Esophagus squamous epithelium (tissue), 5 donors: Measurements from ENCODE around the gene CLIC4. TPM values are rescaled to one million over a fixed set of nuclear protein-coding genes. Genes with fewer than 3 reads are reported as not detected.
A peak's percentile ranks its signal among the peaks of the same experiment; 100 is the strongest.

Experiments
- DNase-seq: peaks from one replicate; lab custom pipeline; 2025; lab: John Stamatoyannopoulos, UW
- H3K27ac ChIP-seq, 4 donors: fragments of 200-600 bp; sonication (generic); one replicate each; pipeline ENCODE4 v1.5.1; 2016 to 2019; ENCODE audit warnings: mild to moderate bottlenecking in 1 of 4
- H3K27me3 ChIP-seq, 4 donors: fragments of 200-600 bp; sonication (generic); 1 replicate in 3 of 4; 2 replicates in 1 of 4; pipeline versions ENCODE4 v1.5.1 to v1.6.0; 2017 to 2021; ENCODE audit warnings: antibody characterized with exemption in 1 of 4
- H3K36me3 ChIP-seq, 3 donors: fragments of 200-600 bp; sonication (generic); one replicate each; pipeline ENCODE4 v1.5.1; 2016 to 2019
- H3K4me1 ChIP-seq, 3 donors: fragments of 200-600 bp; sonication (generic); one replicate each; pipeline ENCODE4 v1.5.1; 2017 to 2019
- H3K4me3 ChIP-seq, 4 donors: fragments of 200-600 bp; sonication (generic); 1 replicate in 3 of 4; 2 replicates in 1 of 4; pipeline ENCODE4 v1.5.1; 2016 to 2019; ENCODE audit warnings: mild to moderate bottlenecking in 2 of 4, moderate library complexity in 1 of 4
- H3K9me3 ChIP-seq, 3 donors: fragments of 200-600 bp; sonication (generic); one replicate each; pipeline ENCODE4 v1.5.1; 2016 to 2019
- POLR2A ChIP-seq, 4 donors: fragments of 450-650 bp; IDR thresholded peaks; one replicate each; pipeline ENCODE4 v1.6.1; 2017; ENCODE audit warnings: antibody characterized with exemption in 4 of 4, mild to moderate bottlenecking in 4 of 4, moderate library complexity in 3 of 4
- WGBS, 2 donors: methylation state at CpG; one replicate each; pipeline ENCODE4 v1.1.5; 2018; 5-methylcytosine and 5-hydroxymethylcytosine counted together
- intact Hi-C: fragments of 100-400 bp; cut with DNase I; formaldehyde crosslinking; loops from one replicate; pipeline ENCODE4 v1.15.0; 2022
- total RNA-seq, 4 donors: library from RNA; depleted of rRNA; stranded (reverse); fragments of >200 nt; gene quantifications; one replicate each; pipeline ENCODE4 v1.1.0, GENCODE V29; 2016
- TF ChIP-seq, protein P1 (sequence below), 6 experiments: fragments of 450-650 bp in 4 of 6; fragments of 200-600 bp in 2 of 6; sonication (generic) in 2 of 6; IDR thresholded peaks; one replicate each; pipeline ENCODE4 v1.5.1; 2016 to 2019; ENCODE audit warnings: antibody characterized with exemption in 6 of 6, mild to moderate bottlenecking in 4 of 6, moderate library complexity in 4 of 6
- donor health status: DM: yes; HTN: yes; CAD: no.

Gene CLIC4
- total RNA-seq, 4 donors from 2014 or later: 22.3 to 204 (median 69.0) TPM

DNA sequence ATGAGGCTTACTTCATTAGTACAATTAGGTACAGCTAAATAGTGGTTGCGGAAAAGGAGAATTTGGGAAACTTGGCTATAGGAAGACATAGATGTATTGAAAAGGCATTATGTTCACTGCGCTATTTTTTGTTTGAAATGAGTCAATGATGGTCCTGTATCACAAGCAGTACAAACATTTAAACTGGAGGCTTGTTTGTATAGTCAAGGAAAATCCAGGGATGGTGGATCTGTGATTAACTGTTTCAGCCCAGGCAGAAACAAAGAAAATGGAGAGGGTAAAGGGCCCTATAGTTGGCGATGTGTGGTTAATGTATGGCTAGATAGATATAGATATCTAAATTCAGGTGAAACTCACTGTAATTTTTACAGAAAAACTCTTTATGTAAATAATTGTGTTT is 79.9 kb downstream of the CLIC4 start:
- intact Hi-C loops: loop anchor here (5.0 kb wide), 1 partner anchor 133 kb away; no protein-coding TSS in a partner anchor
- 97 to 98% methylated on average over 3 of the region's 3 CpGs for WGBS, 2 donors

DNA sequence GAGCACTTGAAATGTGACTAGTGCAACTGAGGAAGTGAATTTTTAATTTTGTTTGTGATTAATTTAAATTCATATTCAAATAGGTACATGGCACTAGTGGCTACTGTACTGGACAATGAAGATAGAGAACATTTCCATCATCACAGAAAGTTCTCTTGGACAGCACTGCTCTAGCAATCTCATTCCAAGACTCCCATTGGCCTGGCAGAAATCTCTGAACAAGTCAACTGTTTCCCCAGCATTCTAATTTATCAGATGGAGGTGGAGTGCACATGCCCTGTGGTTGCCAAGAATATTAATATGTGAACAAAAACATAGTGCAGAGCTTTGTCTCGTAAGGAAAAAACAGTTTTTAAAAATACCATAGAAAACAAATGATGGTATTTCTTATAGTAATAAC is 81.3 kb downstream of the CLIC4 start:
- H3K36me3 ChIP-seq: no peaks in the 10 kb centered on the region
- peaks cover 0 to 68% (median 22%) of the 10 kb centered on the region in 3 donors for H3K4me1 ChIP-seq
- 54 to 67% methylated on average over 1 of the region's 1 CpG for WGBS, 2 donors
- no peak for DNase-seq
- no peak overlapping the region for H3K27ac ChIP-seq
- H3K9me3 ChIP-seq: no peaks in the 10 kb centered on the region
- H3K4me3 ChIP-seq: no peak overlapping the region
- TF ChIP-seq, protein P1, sequence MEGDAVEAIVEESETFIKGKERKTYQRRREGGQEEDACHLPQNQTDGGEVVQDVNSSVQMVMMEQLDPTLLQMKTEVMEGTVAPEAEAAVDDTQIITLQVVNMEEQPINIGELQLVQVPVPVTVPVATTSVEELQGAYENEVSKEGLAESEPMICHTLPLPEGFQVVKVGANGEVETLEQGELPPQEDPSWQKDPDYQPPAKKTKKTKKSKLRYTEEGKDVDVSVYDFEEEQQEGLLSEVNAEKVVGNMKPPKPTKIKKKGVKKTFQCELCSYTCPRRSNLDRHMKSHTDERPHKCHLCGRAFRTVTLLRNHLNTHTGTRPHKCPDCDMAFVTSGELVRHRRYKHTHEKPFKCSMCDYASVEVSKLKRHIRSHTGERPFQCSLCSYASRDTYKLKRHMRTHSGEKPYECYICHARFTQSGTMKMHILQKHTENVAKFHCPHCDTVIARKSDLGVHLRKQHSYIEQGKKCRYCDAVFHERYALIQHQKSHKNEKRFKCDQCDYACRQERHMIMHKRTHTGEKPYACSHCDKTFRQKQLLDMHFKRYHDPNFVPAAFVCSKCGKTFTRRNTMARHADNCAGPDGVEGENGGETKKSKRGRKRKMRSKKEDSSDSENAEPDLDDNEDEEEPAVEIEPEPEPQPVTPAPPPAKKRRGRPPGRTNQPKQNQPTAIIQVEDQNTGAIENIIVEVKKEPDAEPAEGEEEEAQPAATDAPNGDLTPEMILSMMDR (IDR thresholded peaks at IDR 0.05): no peak
- no peak for TF ChIP-seq POLR2A (IDR thresholded peaks at IDR 0.05)
- intact Hi-C loops: loop anchor here (5.0 kb wide), 1 partner anchor 134 kb away; no protein-coding TSS in a partner anchor
- no peaks in the 10 kb centered on the region for H3K27me3 ChIP-seq

More for the DNA sequence above, 79.9 kb downstream of the CLIC4 start:
- Histone ChIP-seq H3K9me3 (no peaks in the 10 kb centered on the region), H3K27me3 (no peaks in the 10 kb centered on the region), H3K36me3 (no peaks in the 10 kb centered on the region), H3K4me1 (peaks cover 0 to 54% (median 22%) of the 10 kb centered on the region in 3 donors), H3K4me3 (no peak overlapping the region), H3K27ac (no peak overlapping the region)
- TF ChIP-seq, protein P1 (IDR thresholded peaks at IDR 0.05): no peak
- TF ChIP-seq POLR2A (IDR thresholded peaks at IDR 0.05): no peak
- no peak for DNase-seq

DNA sequence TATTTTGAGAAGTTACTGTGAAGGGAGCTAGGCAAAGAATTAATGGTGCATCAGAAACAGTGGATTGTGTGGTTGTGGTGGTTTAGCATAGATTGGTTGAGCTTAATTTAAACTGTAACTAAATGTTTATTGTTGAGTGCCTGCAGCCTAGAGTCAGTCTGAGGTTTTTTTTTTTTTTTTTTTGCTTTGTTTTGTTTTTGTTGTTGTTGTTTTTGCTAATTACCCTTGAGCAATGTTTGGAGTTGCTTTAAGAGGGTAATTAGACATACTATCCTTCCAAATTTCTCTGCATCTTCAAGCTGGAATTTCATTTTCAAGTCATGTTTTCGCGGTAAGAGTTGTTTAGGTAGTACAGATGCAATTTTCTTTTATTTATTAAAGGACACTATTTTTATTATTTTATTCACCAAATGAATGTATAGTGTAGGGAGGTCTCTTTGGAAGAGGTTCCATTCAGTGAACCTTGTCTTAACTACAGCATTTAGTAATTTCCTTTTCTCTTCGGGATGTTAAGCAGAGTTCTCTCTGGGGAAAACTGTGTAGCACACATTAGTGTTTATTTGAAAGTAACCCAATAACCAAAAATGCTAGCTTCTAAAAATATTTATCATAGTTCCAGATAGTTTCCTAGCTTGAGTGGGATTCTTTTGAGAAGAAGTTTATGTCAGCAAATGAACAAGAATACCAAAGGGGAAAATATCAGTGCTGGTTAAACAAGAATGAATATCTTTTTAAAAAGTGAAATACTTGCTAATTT is 82.3 kb downstream of the CLIC4 start:
- TF ChIP-seq, protein P1 (IDR thresholded peaks at IDR 0.05): no peak
- no peak for TF ChIP-seq POLR2A (IDR thresholded peaks at IDR 0.05)
- Histone ChIP-seq H3K27ac (peak overlapping the region in 2 of 4 donors; percentile 17 to 26), H3K27me3 (no peaks in the 10 kb centered on the region), H3K4me3 (no peak overlapping the region), H3K36me3 (no peaks in the 10 kb centered on the region), H3K9me3 (no peaks in the 10 kb centered on the region), H3K4me1 (peaks cover 0 to 70% (median 22%) of the 10 kb centered on the region in 3 donors)
- DNase-seq: no peak
- 63 to 79% methylated on average over 3 of the region's 3 CpGs for WGBS, 2 donors
- intact Hi-C loops: loop anchor here (5.0 kb wide), 1 partner anchor 135 kb away; no protein-coding TSS in a partner anchor

DNA sequence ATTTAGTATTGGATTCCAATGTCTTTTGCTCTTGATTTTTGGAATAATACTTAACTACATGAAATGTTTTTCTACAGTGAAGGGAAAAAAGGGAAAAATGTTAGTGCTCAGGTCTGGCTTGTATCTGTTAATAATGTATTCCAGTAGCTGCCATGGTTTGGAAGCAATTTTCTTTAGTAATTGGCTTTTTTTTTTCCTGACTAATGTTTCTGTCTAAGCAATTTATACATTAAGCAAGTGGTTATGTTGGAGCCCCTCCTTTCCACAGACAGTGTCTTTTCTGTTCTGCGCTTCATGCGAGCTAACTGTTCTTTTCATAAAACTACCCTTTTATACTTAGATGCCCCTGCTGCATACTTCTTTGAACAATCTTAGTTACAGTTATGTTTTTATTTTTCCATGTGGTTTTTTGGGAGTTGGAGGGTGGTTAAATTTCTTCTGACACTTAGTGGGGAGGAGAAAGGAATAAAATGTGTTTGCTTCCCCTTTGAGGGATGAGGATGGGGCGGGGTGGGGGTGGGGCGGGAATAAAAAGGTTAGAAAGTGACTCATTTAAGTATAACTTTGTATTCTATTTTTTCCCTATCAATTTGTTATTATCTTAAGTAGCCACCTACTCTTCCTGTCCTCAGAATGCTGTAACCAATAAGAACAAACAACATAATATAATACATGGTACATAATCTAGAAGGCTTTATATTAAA is 83.1 kb downstream of the CLIC4 start:
- H3K27ac ChIP-seq: peak overlapping the region in 2 of 4 donors; percentile 17 to 26
- intact Hi-C loops: loop anchor here (5.0 kb wide), 1 partner anchor 136 kb away; no protein-coding TSS in a partner anchor
- H3K4me1 ChIP-seq: peaks cover 0 to 62% (median 20%) of the 10 kb centered on the region in 3 donors

More for the DNA sequence above, 83.1 kb downstream of the CLIC4 start:
- 72 to 77% methylated on average over 4 of the region's 4 CpGs for WGBS, 2 donors
- no peak for DNase-seq
- no peaks in the 10 kb centered on the region for H3K9me3 ChIP-seq
- H3K4me3 ChIP-seq: no peak overlapping the region
- H3K36me3 ChIP-seq: no peaks in the 10 kb centered on the region
- TF ChIP-seq, protein P1 (IDR thresholded peaks at IDR 0.05): no peak
- TF ChIP-seq POLR2A (IDR thresholded peaks at IDR 0.05): no peak
- H3K27me3 ChIP-seq: no peaks in the 10 kb centered on the region
